Fibroblast of lung (primary cell): Measurements from ENCODE around the gene MSS51. TPM values are rescaled to one million over a fixed set of nuclear protein-coding genes. Genes with fewer than 3 reads are reported as not detected.

Source experiments
- DNase-seq, 2 donors: peaks; one replicate each; pipeline versions ENCODE4 v3.0.0 to v3.0.0-alpha.2; 2010; ENCODE audit warnings: low read depth in 2 of 2
- H2AFZ ChIP-seq: 2 replicates; pipeline ENCODE4 v1.5.1; 2012; ENCODE audit warnings: low read length, control low read depth, inconsistent platforms
- H3K27ac ChIP-seq: 2 replicates; pipeline ENCODE4 v1.5.1; 2011; ENCODE audit warnings: low read length, control low read depth; ENCODE audit not compliant: insufficient read depth
- H3K27me3 ChIP-seq: 2 replicates; pipeline ENCODE4 v1.5.1; 2011; ENCODE audit warnings: mild to moderate bottlenecking, low read length; ENCODE audit not compliant: control insufficient read depth, insufficient read depth
- H3K36me3 ChIP-seq: 2 replicates; pipeline ENCODE4 v1.5.1; 2011; ENCODE audit warnings: low read length; ENCODE audit not compliant: control insufficient read depth, insufficient read depth
- H3K4me1 ChIP-seq: 2 replicates; pipeline ENCODE4 v1.5.1; 2011; ENCODE audit warnings: low read length; ENCODE audit not compliant: control insufficient read depth, insufficient read depth; ENCODE audit errors: extremely low read depth
- H3K4me2 ChIP-seq: 2 replicates; pipeline ENCODE4 v1.5.1; 2011; ENCODE audit warnings: low read length, control low read depth; ENCODE audit not compliant: insufficient read depth; ENCODE audit errors: extremely low read depth
- H3K4me3 ChIP-seq, 4 experiments: fragments of 200-600 bp in 1 of 4; sonication (generic) in 1 of 4; replicated peaks in 1 of 4; 2 replicates each; pipeline ENCODE4 v1.5.1; 2011 to 2016; ENCODE audit warnings: low read length in 4 of 4, low read depth in 3 of 4, mild to moderate bottlenecking in 3 of 4, control low read depth in 2 of 4, inconsistent platforms in 1 of 4, mixed read lengths in 1 of 4; ENCODE audit not compliant: insufficient read depth in 1 of 4; ENCODE audit errors: control extremely low read depth in 1 of 4
- H3K79me2 ChIP-seq: 2 replicates; pipeline ENCODE4 v1.5.1; 2012; ENCODE audit warnings: mild to moderate bottlenecking, low read length, inconsistent platforms; ENCODE audit not compliant: control insufficient read depth, insufficient read depth
- H3K9ac ChIP-seq: 2 replicates; pipeline ENCODE4 v1.5.1; 2011; ENCODE audit warnings: mild to moderate bottlenecking, low read length, control low read depth; ENCODE audit not compliant: insufficient read depth
- H3K9me3 ChIP-seq: 2 replicates; pipeline ENCODE4 v1.5.1; 2012; ENCODE audit warnings: low read depth, low read length; ENCODE audit not compliant: control insufficient read depth, insufficient read depth
- H4K20me1 ChIP-seq: 2 replicates; pipeline ENCODE4 v1.5.1; 2011; ENCODE audit warnings: low read length; ENCODE audit not compliant: control insufficient read depth, insufficient read depth; ENCODE audit errors: extremely low read depth
- EZH2 ChIP-seq: IDR thresholded peaks from 2 replicates; pipeline ENCODE4 v1.5.1; 2012; ENCODE audit warnings: low read length, control low read depth, mild to moderate bottlenecking; ENCODE audit errors: missing control alignments
- polyA plus RNA-seq, 2 donors: library from polyadenylated mRNA; depleted of rRNA in 1 of 2; stranded (reverse) in 1 of 2; unstranded in 1 of 2; fragments of >200 nt; gene quantifications; 2 replicates each; pipeline ENCODE4 v1.2.1, GENCODE V29; 2011 to 2012; ENCODE audit warnings: missing spikeins in 1 of 2
- total RNA-seq: library from RNA; depleted of rRNA; stranded (reverse); fragments of >200 nt; gene quantifications from 2 replicates; pipeline ENCODE4 v1.2.1, GENCODE V29; 2014
- TF ChIP-seq, protein P1 (sequence below), 2 donors: IDR thresholded peaks in 1 of 2; conservative IDR thresholded peaks in 1 of 2; 1 replicate in 1 of 2; 2 replicates in 1 of 2; pipeline ENCODE4 v1.5.1; 2011 to 2012; ENCODE audit warnings: low read length in 2 of 2, control low read depth in 1 of 2, inconsistent platforms in 1 of 2, low read depth in 1 of 2, mild to moderate bottlenecking in 1 of 2

MSS51 gene
- total and polyA plus RNA-seq, 2 donors (not counting 1 experiment from before 2014, with no cell fraction given): 0.78 to 1.5 TPM

DNA sequence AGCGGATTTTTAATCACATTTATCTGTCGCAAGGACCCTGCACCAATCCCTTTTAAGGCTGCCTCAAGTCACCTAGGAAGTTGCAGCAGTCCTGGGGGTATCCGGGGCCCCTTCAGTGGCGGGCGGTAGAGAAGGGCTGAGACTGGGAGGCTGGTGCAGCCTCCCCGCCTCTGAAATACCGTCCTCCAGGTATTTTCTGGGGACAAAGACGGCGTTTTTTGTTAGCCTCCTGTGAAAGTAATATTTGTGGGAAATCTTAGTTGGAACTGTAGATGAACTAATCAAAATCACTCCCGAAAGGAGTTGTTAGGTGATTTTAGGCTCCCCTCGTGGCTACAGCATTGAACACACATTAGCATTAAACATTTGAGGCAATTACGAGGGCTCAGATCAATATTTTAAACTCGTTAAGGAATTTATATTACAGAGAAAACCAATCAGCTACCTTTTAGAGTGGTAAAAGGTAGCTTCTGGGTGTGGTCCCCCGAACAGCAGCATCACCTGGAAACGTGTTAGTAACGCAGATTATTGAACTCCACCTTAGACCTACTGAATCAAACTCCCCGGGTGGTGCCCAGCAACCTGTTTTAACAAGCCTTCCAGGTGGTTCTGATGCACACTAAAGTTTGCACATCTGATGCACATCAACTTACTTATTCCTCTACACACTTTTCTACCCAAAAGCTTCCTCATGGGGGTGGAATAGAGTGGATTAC is 19.0 kb downstream of the MSS51 start:
- H3K27ac ChIP-seq: no peak overlapping the region
- peaks cover 33% of the 10 kb centered on the region for H3K79me2 ChIP-seq
- peak overlapping the region; percentile 92 for H3K4me2 ChIP-seq
- H2AFZ ChIP-seq: peak overlapping the region; percentile 79
- DNase-seq: no peak
- no peaks in the 10 kb centered on the region for H3K36me3 ChIP-seq
- peaks cover 4% of the 10 kb centered on the region for H3K4me1 ChIP-seq
- H3K27me3 ChIP-seq: no peaks in the 10 kb centered on the region
- H3K4me3 ChIP-seq: peak overlapping the region; percentile 80 to 99 (median 89)
- peak overlapping the region; percentile 98 for H3K9ac ChIP-seq
- no peaks in the 10 kb centered on the region for H4K20me1 ChIP-seq
- no peak for TF ChIP-seq EZH2
- TF ChIP-seq, protein P1, sequence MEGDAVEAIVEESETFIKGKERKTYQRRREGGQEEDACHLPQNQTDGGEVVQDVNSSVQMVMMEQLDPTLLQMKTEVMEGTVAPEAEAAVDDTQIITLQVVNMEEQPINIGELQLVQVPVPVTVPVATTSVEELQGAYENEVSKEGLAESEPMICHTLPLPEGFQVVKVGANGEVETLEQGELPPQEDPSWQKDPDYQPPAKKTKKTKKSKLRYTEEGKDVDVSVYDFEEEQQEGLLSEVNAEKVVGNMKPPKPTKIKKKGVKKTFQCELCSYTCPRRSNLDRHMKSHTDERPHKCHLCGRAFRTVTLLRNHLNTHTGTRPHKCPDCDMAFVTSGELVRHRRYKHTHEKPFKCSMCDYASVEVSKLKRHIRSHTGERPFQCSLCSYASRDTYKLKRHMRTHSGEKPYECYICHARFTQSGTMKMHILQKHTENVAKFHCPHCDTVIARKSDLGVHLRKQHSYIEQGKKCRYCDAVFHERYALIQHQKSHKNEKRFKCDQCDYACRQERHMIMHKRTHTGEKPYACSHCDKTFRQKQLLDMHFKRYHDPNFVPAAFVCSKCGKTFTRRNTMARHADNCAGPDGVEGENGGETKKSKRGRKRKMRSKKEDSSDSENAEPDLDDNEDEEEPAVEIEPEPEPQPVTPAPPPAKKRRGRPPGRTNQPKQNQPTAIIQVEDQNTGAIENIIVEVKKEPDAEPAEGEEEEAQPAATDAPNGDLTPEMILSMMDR (conservative IDR thresholded peaks at IDR 0.05 in 1 of 2, IDR thresholded peaks at IDR 0.05 in 1 of 2; ENCODE audit: low read depth in 1 of 2, low read length in 2 of 2): no peak
- H3K9me3 ChIP-seq: no peaks in the 10 kb centered on the region

DNA sequence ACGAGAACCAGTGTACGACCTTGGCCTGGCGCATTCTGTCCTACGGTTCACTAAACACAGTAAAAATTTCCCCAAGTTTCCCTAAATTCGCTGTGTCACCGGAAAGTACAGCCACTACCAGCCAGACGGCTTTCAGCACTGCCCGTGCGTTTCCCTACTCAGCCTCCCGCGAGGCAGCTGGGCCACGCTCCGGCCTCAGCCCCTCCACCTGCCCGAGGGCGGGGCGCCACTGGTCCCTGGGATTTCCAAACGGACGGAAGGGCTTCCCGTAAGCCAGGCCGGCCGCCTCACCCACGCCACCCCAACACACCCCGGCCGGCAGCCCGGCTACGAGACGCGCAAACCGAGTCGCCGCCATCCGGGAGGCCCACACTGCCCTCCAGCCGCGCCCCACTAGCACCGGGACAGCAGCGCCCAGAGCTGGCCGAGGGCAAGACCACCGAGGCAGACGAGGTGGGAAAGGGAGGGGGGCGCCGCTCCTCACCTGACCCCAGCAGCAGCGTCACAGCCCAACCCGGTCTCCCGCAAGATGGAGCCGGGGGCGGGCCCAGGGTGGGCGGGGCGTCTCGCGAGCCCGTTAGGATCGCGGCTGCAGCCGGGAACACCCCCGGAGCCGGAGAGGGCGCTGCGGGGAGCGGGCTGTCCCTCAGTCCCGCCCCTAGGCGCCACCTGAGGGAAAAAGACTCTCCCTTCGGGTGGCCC is 19.7 kb downstream of the MSS51 start, which contains the start of gene ANXA7:
Gene ANXA7, minus strand, starts transcription at position 531 of the 702 bp plus-strand sequence. CDS start 13,202 bp downstream, outside the sequence.
- peak within 1 kb of the TSS; percentile 98 for H3K9ac ChIP-seq
- H3K79me2 ChIP-seq: peaks cover 41% of the 10 kb centered on the region
- H3K36me3 ChIP-seq: no peaks in the 10 kb centered on the region

More for the DNA sequence above, 19.7 kb downstream of the MSS51 start, which contains the start of gene ANXA7:
- no peaks in the 10 kb centered on the region for H3K9me3 ChIP-seq
- TF ChIP-seq, protein P1 (conservative IDR thresholded peaks at IDR 0.05 in 1 of 2, IDR thresholded peaks at IDR 0.05 in 1 of 2; ENCODE audit: low read depth in 1 of 2, low read length in 2 of 2): peak; percentile 22 to 29
- TF ChIP-seq EZH2: no peak
- H2AFZ ChIP-seq: peak within 1 kb of the TSS; percentile 79
- peak within 1 kb of the TSS; percentile 80 to 99 (median 89) for H3K4me3 ChIP-seq
- H3K4me1 ChIP-seq: peaks cover 4% of the 10 kb centered on the region
- H4K20me1 ChIP-seq: no peaks in the 10 kb centered on the region
- H3K27ac ChIP-seq: peak within 1 kb of the TSS; percentile 98
- DNase-seq: peak; percentile 80 to 81
- peak within 1 kb of the TSS; percentile 96 for H3K4me2 ChIP-seq
- H3K27me3 ChIP-seq: no peaks in the 10 kb centered on the region
